ENCODE data around the gene ZNF217. TPM values are rescaled to one million over a fixed set of nuclear protein-coding genes. Genes with fewer than 3 reads are reported as not detected.

Gene ZNF217
- total and polyA plus RNA-seq, 9 of the 15 experiments (the other 6 are each of a cell fraction or from before 2014, with no cell fraction given), result 3.0 to 41.8 (median 16.8) TPM

DNA sequence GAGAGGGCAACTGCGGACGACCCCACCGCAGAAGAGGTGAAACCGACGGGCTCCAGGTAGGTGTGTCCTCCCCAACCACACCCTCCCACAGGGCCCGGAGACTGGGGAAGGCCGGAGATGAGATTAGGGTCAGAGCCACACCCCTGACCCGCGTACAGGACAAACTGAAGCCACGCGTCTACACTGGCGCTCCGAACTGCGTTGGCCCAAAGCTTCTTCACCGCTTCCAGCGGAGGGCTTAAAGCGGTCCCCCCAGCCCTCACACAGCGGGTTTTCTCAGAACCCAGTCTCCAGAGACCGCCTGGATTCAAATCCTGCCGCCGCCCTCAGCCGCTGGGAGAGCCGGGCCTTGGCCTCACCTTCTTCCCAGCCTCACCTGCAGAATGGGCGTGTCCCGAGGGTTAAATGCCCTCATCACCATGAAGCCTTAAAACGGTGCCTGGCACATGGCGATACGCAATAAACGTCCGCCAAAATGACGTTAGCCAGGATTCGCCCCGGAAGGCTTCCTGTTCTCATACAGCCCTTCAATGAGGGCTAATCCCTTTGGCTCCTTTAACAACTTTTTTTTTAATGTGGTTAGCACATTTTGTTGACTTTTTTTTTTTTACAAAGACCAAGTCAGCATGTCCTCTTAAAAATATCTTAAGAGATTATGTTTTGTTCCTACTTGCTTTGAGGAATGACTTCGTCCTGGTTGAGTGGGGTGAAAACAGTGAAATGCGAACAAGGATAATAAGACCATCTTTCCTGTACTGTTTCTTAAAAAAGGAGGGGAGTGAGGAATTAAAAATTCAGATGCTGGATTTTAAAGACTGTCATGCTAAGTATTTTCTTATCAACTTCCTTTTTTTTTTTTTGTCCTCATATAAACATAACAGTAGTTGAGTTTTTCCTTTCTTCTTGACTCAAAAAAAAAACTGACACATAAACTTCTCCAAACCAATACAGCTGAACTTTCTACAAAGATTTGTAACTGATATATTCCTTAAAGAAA lies 15.1 kb upstream of the ZNF217 start (continued):
- TF ChIP-seq SRF (CRISPR knock-in tag; IDR thresholded peaks at IDR 0.05) (no peak), ZNF444 (CRISPR knock-in tag; IDR thresholded peaks at IDR 0.05) (no peak), POLR2AphosphoS5 (IDR thresholded peaks at IDR 0.05; ENCODE audit: control insufficient read depth, insufficient read depth, low read depth, low read length) (peak; percentile 42; the same call in 1 of the 2 replicates), POLR2H (tag; IDR thresholded peaks at IDR 0.05; ENCODE audit: low read depth) (no peak; the same call in 1 of the 2 replicates), BCOR (IDR thresholded peaks at IDR 0.05) (peak; percentile 68), MCM7 (IDR thresholded peaks at IDR 0.05) (no peak), GATA2 (CRISPR knock-in tag; IDR thresholded peaks at IDR 0.05) (peak; percentile 42; the same call in 1 of the 2 replicates), CBX5 (IDR thresholded peaks at IDR 0.05; ENCODE audit: borderline replicate concordance, low read depth) (0 out of 2 replicates have a peak, but pooled peaks have one; percentile 19), ADNP (tag; IDR thresholded peaks at IDR 0.05) (no peak; the same call in 1 of the 2 replicates), CBX8 (IDR thresholded peaks at IDR 0.05; ENCODE audit: borderline replicate concordance, extremely low read depth, low read depth, low read length, poor library complexity, severe bottlenecking) (no peak), TEAD4 (IDR thresholded peaks at IDR 0.05; ENCODE audit: low read length) (no peak), TEAD4 (CRISPR knock-in tag; IDR thresholded peaks at IDR 0.05; ENCODE audit: borderline replicate concordance) (no peak), ZNF41 (CRISPR knock-in tag; conservative IDR thresholded peaks at IDR 0.05) (no peak), NCOA1 (IDR thresholded peaks at IDR 0.05; ENCODE audit: low read depth) (no peak; the same call in 1 of the 2 replicates), RAD51 (IDR thresholded peaks at IDR 0.05; ENCODE audit: borderline replicate concordance, low read depth) (no peak), POLR2AphosphoS2 (IDR thresholded peaks at IDR 0.05; ENCODE audit: low read length) (no peak), CREB3L1 (IDR thresholded peaks at IDR 0.05; ENCODE audit: borderline replicate concordance, low read depth) (peak; percentile 72; the same call in 1 of the 2 replicates), SIN3B (IDR thresholded peaks at IDR 0.05; ENCODE audit: low read depth) (no peak), RUNX1 (IDR thresholded peaks at IDR 0.05; ENCODE audit: low read depth) (0 out of 2 replicates have a peak, but pooled peaks have one; percentile 13), RBM39 (optimal IDR thresholded peaks at IDR 0.05; ENCODE audit: low read depth, low read length) (no peak), CLOCK (CRISPR knock-in tag; IDR thresholded peaks at IDR 0.05; ENCODE audit: borderline replicate concordance) (no peak), ZNF263 (CRISPR knock-in tag; IDR thresholded peaks at IDR 0.05; ENCODE audit: borderline replicate concordance) (no peak), MLX (CRISPR knock-in tag; conservative IDR thresholded peaks at IDR 0.05) (no peak)
